ENCODE measurements around the gene PEX7.
"Not testable (repeated sequence)": the region's sequence is repeated elsewhere in the genome, so short reads cannot be mapped to it uniquely, and the experiment has no call there.

The PEX7 gene

GRCh38 chr6:136803608-136804007, 18.8 kb upstream of the PEX7 start:
- no peak for DNase-seq (ENCODE audit: low spot score)
- TF ChIP-seq CTCF (IDR thresholded peaks at IDR 0.05; ENCODE audit: extremely low read depth, missing control alignments) = no peak

- no peak for TF ChIP-seq CTCF (IDR thresholded peaks at IDR 0.05; ENCODE audit: extremely low read depth, missing control alignments)
- no peak for DNase-seq (ENCODE audit: low spot score)
These were observed 13.1 kb upstream of the PEX7 start for GRCh38 chr6:136809091-136809860.

GRCh38 chr6:136811272-136811671, 11.1 kb upstream of the PEX7 start:
- no peak for DNase-seq (ENCODE audit: low spot score)
- no peak for TF ChIP-seq CTCF (IDR thresholded peaks at IDR 0.05; ENCODE audit: extremely low read depth, missing control alignments)

GRCh38 chr6:136812174-136812573, 10.2 kb upstream of the PEX7 start:
- no peak for TF ChIP-seq CTCF (IDR thresholded peaks at IDR 0.05; ENCODE audit: extremely low read depth, missing control alignments)
- DNase-seq (ENCODE audit: low spot score) = no peak

- not testable (repeated sequence) for DNase-seq (ENCODE audit: low spot score)
These were observed 6.8 kb upstream of the PEX7 start for GRCh38 chr6:136815608-136816007.

GRCh38 chr6:136816656-136817055, 5.7 kb upstream of the PEX7 start:
- no peak for TF ChIP-seq CTCF (IDR thresholded peaks at IDR 0.05; ENCODE audit: extremely low read depth, missing control alignments)
- no peak for DNase-seq (ENCODE audit: low spot score)

- TF ChIP-seq CTCF (IDR thresholded peaks at IDR 0.05; ENCODE audit: extremely low read depth, missing control alignments) = no peak
- no peak for DNase-seq (ENCODE audit: low spot score)
These were observed 1.8 kb upstream of the PEX7 start for GRCh38 chr6:136820561-136820960.

- no peak for TF ChIP-seq CTCF (IDR thresholded peaks at IDR 0.05; ENCODE audit: extremely low read depth, missing control alignments)
- DNase-seq (ENCODE audit: low spot score) = peak; percentile 16
These were observed 381 bp upstream of the PEX7 start for GRCh38 chr6:136822046-136822375.

Data from GM20000 (cell line).